ENCODE data around the gene UGT2B11. TPM values are rescaled to one million over a fixed set of nuclear protein-coding genes. Genes with fewer than 3 reads are reported as not detected.

The UGT2B11 gene
- total RNA-seq, 4 donors from 2014 or later, result 0.96 TPM; not detected in 3

DNA sequence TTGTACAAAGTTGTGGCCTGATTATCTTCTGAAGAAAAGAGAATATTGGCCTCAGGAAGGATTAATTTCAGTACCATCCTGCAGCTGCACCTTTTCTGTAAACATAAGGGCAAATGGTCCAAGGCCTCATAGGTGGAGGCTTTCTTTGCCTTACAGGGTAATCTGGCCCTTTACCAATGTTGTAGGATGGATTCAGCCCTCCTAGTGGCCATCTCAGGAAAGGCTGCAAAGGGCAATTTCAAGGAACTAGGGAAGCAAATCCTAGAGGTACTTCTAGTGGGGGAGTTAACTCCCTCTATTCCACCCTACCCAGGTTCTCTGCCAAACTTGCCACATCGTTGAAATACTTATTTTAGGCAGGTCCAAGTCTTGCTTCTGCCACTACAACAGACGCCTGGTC is 57.6 kb downstream of the UGT2B11 start:
- H3K9me3 ChIP-seq, result no peaks in the 10 kb centered on the region
- no peaks in the 10 kb centered on the region for H3K4me1 ChIP-seq
- H3K36me3 ChIP-seq, result no peaks in the 10 kb centered on the region
- H3K27me3 ChIP-seq, result no peaks in the 10 kb centered on the region
- WGBS, 2 donors (ENCODE audit: low coverage in 1 of 2), result 81 to 100% methylated on average over 1 to 2 of the region's 2 CpGs
- intact Hi-C loops (cut with DNase I; ENCODE audit: low total_unique reads) (no loop called here), in situ Hi-C loops (cut with MboI; ENCODE audit: low pct_ligation_motif_present in 1 of 4, low pct_unique_long_range_greater_than_20kb in 1 of 4, low sequenced_read_pairs in 3 of 4) (loop anchor here in 3 of 4 donors (25.0 kb wide), 1 partner anchor 670 kb away; no protein-coding TSS in a partner anchor)
- H3K4me3 ChIP-seq, result no peak overlapping the region
- no peak for DNase-seq
- TF ChIP-seq CTCF (IDR thresholded peaks at IDR 0.05), result peak in 2 of 5 experiments; percentile 17 to 24
- no peak for TF ChIP-seq POLR2AphosphoS5 (IDR thresholded peaks at IDR 0.05)
- no peak overlapping the region for H3K27ac ChIP-seq

GRCh38 chr4:69154021-69154420 is 60.5 kb downstream of the UGT2B11 start:
- in situ Hi-C loops (cut with MboI; ENCODE audit: low pct_ligation_motif_present in 1 of 4, low pct_unique_long_range_greater_than_20kb in 1 of 4, low sequenced_read_pairs in 3 of 4), result loop anchor here in 3 of 4 donors (25.0 kb wide), 1 partner anchor 667 kb away; no protein-coding TSS in a partner anchor
- Histone ChIP-seq H3K4me3 (no peak overlapping the region), H3K27me3 (no peaks in the 10 kb centered on the region), H3K4me1 (no peaks in the 10 kb centered on the region), H3K36me3 (no peaks in the 10 kb centered on the region), H3K9me3 (no peaks in the 10 kb centered on the region), H3K27ac (no peak overlapping the region)
- 78 to 82% methylated on average over 4 of the region's 4 CpGs for WGBS, 2 donors (ENCODE audit: low coverage in 1 of 2)
- intact Hi-C loops (cut with DNase I; ENCODE audit: low total_unique reads), result no loop called here
- no peak for DNase-seq
- TF ChIP-seq POLR2AphosphoS5 (IDR thresholded peaks at IDR 0.05) (no peak), CTCF (IDR thresholded peaks at IDR 0.05) (no peak), POLR2A (IDR thresholded peaks at IDR 0.05) (no peak), EP300 (IDR thresholded peaks at IDR 0.05; ENCODE audit: low read depth) (no peak)

Other genes starting within 250 kb of the UGT2B11 start
- gene UGT2B7, start 118.3 kb downstream of the UGT2B11 start, total RNA-seq, result 1 to 10 TPM in 3 of 4 donors, not detected in 1; 2.4 to 8.7 (median 5.6) TPM
- gene UGT2B28, start 65.7 kb upstream of the UGT2B11 start, total RNA-seq, result not detected